ENCODE measurements around the gene MMP23B.
"Not testable (repeated sequence)": the region's sequence is repeated elsewhere in the genome, so short reads cannot be mapped to it uniquely, and the experiment has no call there.

- TF ChIP-seq CTCF, EP300 (IDR thresholded peaks at IDR 0.05): not testable (repeated sequence)
These were observed 30.4 kb downstream of the MMP23B start for GRCh38 chr1:1662392-1662791.

All from gastroesophageal sphincter (tissue), 3 donors.